Smooth muscle cell (in vitro differentiated cells): ENCODE results near the gene PPP1R16B. TPM values are rescaled to one million over a fixed set of nuclear protein-coding genes. Genes with fewer than 3 reads are reported as not detected.

Source experiments
- DNase-seq: peaks from one replicate; lab custom pipeline; 2025; ENCODE audit not compliant: unreplicated experiment; lab: John Stamatoyannopoulos, UW
- H2AFZ ChIP-seq: fragments of 200-600 bp; sonication (generic); 2 replicates; pipeline ENCODE4 v1.6.0; 2016; ENCODE audit warnings: antibody characterized with exemption, low read depth, mild to moderate bottlenecking
- H3F3A ChIP-seq: fragments of 200-600 bp; sonication (generic); 2 replicates; pipeline ENCODE4 v1.6.0; 2017; ENCODE audit warnings: antibody characterized with exemption, low read depth
- H3K27ac ChIP-seq: fragments of 200-600 bp; sonication (generic); 2 replicates; pipeline ENCODE4 v1.5.1; 2016; ENCODE audit warnings: low read depth, mild to moderate bottlenecking
- H3K27me3 ChIP-seq: fragments of 200-600 bp; sonication (generic); 2 replicates; pipeline ENCODE4 v1.6.1; 2016; ENCODE audit warnings: low read depth, mild to moderate bottlenecking
- H3K36me3 ChIP-seq: fragments of 200-600 bp; sonication (generic); 2 replicates; pipeline ENCODE4 v1.5.1; 2016; ENCODE audit warnings: low read depth
- H3K4me1 ChIP-seq: fragments of 200-600 bp; sonication (generic); 2 replicates; pipeline ENCODE4 v1.5.1; 2016; ENCODE audit warnings: low read depth
- H3K4me2 ChIP-seq: fragments of 200-600 bp; sonication (generic); 2 replicates; pipeline ENCODE4 v1.6.0; 2016; ENCODE audit warnings: mild to moderate bottlenecking
- H3K4me3 ChIP-seq: fragments of 200-600 bp; sonication (generic); 2 replicates; pipeline ENCODE4 v1.5.1; 2016; ENCODE audit warnings: mild to moderate bottlenecking
- H3K79me2 ChIP-seq: fragments of 200-600 bp; sonication (generic); 2 replicates; pipeline ENCODE4 v1.6.0; 2016; ENCODE audit warnings: low read depth, mild to moderate bottlenecking
- H3K9ac ChIP-seq: fragments of 200-600 bp; sonication (generic); 2 replicates; pipeline ENCODE4 v1.6.0; 2016; ENCODE audit warnings: low read depth
- H3K9me3 ChIP-seq: fragments of 200-600 bp; sonication (generic); replicated peaks from 2 replicates; pipeline ENCODE4 v1.5.1; 2016; ENCODE audit warnings: low read depth
- H4K20me1 ChIP-seq: fragments of 200-600 bp; sonication (generic); 2 replicates; pipeline ENCODE4 v1.6.0; 2016; ENCODE audit warnings: low read depth
- WGBS: methylation state at CpG from one replicate; pipeline ENCODE4 v1.1.7; 2016; ENCODE audit warnings: low lambda C conversion rate; 5-methylcytosine and 5-hydroxymethylcytosine counted together
- polyA plus RNA-seq: library from polyadenylated mRNA; unstranded; fragments of >200 nt; fragmentation: Nextera tagmentation; extraction: Ambion mirVana; gene quantifications from 2 replicates; pipeline ENCODE4 v1.2.1, GENCODE V29; 2016
- total RNA-seq: library from RNA; depleted of rRNA; stranded (reverse); fragments of >200 nt; gene quantifications from 2 replicates; pipeline ENCODE4 v1.2.3, GENCODE V29; 2014
- TF ChIP-seq, protein P1 (sequence below): fragments of 200-600 bp; sonication (generic); IDR thresholded peaks from 2 replicates; pipeline ENCODE4 v1.5.1; 2017; ENCODE audit warnings: borderline replicate concordance, mild to moderate bottlenecking, antibody characterized with exemption; ENCODE audit not compliant: insufficient read depth, poor library complexity, severe bottlenecking

The PPP1R16B gene
- total and polyA plus RNA-seq, 2 experiments from 2014 or later = not detected

DNA sequence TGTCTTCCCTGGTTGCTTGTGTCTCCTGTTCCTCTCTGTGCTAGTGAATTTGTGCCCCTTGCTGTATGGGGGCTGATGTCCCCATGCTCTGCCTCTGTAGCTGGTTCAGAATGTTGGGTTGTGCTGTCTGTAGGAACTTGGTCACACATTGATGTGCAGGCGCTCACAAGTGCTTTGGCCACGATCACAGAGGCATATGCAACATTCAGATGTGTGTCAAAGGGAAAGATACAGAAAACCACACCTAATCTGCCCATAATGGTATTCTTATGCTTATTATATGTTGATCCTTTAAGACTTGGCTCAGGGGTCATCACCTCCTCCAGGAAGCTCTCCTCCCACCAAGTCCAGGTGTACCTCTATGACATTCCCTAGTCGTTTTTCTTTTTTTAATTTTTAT, 139.5 kb downstream of the PPP1R16B start:
- Histone ChIP-seq H4K20me1 (no peaks in the 10 kb centered on the region), H3K79me2 (no peaks in the 10 kb centered on the region), H2AFZ (no peak overlapping the region), H3F3A (no peaks in the 10 kb centered on the region), H3K36me3 (no peaks in the 10 kb centered on the region), H3K27ac (no peak overlapping the region), H3K4me3 (no peak overlapping the region), H3K27me3 (no peaks in the 10 kb centered on the region), H3K4me1 (no peaks in the 10 kb centered on the region), H3K9ac (no peak overlapping the region), H3K9me3 (no peaks in the 10 kb centered on the region), H3K4me2 (no peak overlapping the region)
- WGBS = 81% methylated on average over 3 of the region's 3 CpGs
- no peak for DNase-seq
- TF ChIP-seq, protein P1, sequence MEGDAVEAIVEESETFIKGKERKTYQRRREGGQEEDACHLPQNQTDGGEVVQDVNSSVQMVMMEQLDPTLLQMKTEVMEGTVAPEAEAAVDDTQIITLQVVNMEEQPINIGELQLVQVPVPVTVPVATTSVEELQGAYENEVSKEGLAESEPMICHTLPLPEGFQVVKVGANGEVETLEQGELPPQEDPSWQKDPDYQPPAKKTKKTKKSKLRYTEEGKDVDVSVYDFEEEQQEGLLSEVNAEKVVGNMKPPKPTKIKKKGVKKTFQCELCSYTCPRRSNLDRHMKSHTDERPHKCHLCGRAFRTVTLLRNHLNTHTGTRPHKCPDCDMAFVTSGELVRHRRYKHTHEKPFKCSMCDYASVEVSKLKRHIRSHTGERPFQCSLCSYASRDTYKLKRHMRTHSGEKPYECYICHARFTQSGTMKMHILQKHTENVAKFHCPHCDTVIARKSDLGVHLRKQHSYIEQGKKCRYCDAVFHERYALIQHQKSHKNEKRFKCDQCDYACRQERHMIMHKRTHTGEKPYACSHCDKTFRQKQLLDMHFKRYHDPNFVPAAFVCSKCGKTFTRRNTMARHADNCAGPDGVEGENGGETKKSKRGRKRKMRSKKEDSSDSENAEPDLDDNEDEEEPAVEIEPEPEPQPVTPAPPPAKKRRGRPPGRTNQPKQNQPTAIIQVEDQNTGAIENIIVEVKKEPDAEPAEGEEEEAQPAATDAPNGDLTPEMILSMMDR = no peak

DNA sequence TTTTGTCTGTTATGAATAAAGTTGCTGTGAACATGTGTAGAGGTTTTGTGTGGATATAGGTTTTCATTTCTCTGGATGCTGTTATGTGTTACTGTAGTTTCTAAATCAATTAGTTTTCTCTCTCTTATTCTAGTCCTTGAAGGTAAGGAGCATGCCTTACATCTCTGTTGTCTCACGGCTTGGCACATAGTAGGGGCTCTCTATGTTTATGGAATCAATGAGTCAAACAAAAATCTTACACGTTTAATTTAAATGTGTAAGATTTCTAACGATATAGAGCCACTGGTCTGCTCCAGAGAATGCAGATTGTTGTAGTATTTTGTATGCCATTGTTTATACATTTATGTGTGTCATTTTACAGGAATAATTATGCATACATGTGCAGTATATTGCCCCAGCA, 141.3 kb downstream of the PPP1R16B start:
- Histone ChIP-seq H3K36me3 (no peaks in the 10 kb centered on the region), H3F3A (no peaks in the 10 kb centered on the region), H2AFZ (no peak overlapping the region), H3K79me2 (no peaks in the 10 kb centered on the region), H3K9me3 (no peaks in the 10 kb centered on the region), H3K27me3 (no peaks in the 10 kb centered on the region), H3K27ac (no peak overlapping the region), H3K4me1 (no peaks in the 10 kb centered on the region), H3K9ac (no peak overlapping the region), H3K4me3 (no peak overlapping the region), H3K4me2 (no peak overlapping the region), H4K20me1 (no peaks in the 10 kb centered on the region)
- DNase-seq = no peak
- 97% methylated on average over 3 of the region's 3 CpGs for WGBS
- TF ChIP-seq, protein P1 = no peak

DNA sequence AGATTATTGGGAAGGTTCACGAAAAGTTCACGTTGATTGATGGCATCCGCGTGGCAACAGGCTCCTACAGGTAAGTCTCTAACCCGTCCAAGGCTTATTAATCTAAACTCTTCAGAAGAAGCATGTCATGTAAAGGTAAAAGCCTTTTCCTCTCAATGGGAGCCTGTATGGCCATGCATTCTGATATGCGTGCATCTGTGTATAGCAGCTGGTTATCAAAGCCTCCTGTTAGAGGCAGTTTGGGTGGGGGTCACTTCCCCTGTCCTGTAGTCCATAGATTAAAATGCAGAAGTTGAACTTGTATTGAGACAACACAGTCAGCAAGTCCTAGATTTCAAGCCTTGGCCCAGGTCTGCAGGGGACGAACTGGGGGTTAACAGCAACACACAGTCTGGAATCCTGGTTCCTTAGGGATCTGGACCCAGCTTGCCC, 142.4 kb downstream of the PPP1R16B start:
- Histone ChIP-seq H3K27ac (no peak overlapping the region), H3K4me1 (no peaks in the 10 kb centered on the region), H3K36me3 (no peaks in the 10 kb centered on the region), H3K79me2 (no peaks in the 10 kb centered on the region), H3F3A (no peaks in the 10 kb centered on the region), H3K27me3 (no peaks in the 10 kb centered on the region), H3K9ac (no peak overlapping the region), H4K20me1 (no peaks in the 10 kb centered on the region), H3K4me3 (no peak overlapping the region), H2AFZ (no peak overlapping the region), H3K4me2 (no peak overlapping the region), H3K9me3 (no peaks in the 10 kb centered on the region)
- no peak for DNase-seq
- TF ChIP-seq, protein P1 = no peak
- WGBS = 98% methylated on average over 7 of the region's 7 CpGs

DNA sequence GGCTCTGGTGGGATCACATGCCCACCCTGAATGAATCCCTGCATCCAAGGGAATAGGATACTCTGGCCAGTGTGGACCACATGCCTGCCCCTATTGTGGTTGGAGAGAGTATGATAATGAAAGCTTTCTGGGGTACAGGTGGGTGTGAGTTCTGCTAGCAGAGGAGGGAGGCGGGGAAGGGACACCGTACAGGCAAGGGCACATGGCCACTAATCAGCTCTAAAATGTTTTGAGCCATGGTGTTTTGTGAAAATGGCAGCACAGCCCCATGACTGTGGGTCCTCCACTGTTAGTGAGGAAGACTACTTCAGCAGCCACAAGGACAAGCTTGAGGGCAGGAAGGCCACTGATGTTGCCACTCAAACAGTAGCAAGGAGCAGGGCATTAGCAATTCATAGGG, 144.8 kb downstream of the PPP1R16B start:
- Histone ChIP-seq H3K79me2 (no peaks in the 10 kb centered on the region), H3K9me3 (no peaks in the 10 kb centered on the region), H3K36me3 (no peaks in the 10 kb centered on the region), H3K9ac (no peak overlapping the region), H3K27me3 (no peaks in the 10 kb centered on the region), H4K20me1 (no peaks in the 10 kb centered on the region), H3K27ac (no peak overlapping the region), H2AFZ (no peak overlapping the region), H3K4me3 (no peak overlapping the region), H3K4me1 (no peaks in the 10 kb centered on the region), H3K4me2 (no peak overlapping the region), H3F3A (no peaks in the 10 kb centered on the region)
- TF ChIP-seq, protein P1 = no peak
- 100% methylated on average over 2 of the region's 2 CpGs for WGBS
- no peak for DNase-seq
